Bronchial epithelial cell (primary cell): ENCODE measurements around the gene CLEC4M. TPM values are rescaled to one million over a fixed set of nuclear protein-coding genes. Genes with fewer than 3 reads are reported as not detected.

Source experiments
- DNase-seq: peaks from one replicate; pipeline ENCODE4 v3.0.0-alpha.2; 2010; ENCODE audit warnings: low read depth
- FAIRE-seq: peaks from 2 replicates; lab custom pipeline; 2011; peaks lifted over from hg19 to GRCh38; lab: Jason Lieb, UNC
- H3K27me3 ChIP-seq: 2 replicates; pipeline ENCODE4 v1.5.1; 2011; ENCODE audit warnings: low read length; ENCODE audit not compliant: control insufficient read depth, insufficient read depth
- H3K36me3 ChIP-seq: 2 replicates; pipeline ENCODE4 v1.5.1; 2011; ENCODE audit warnings: low read length; ENCODE audit not compliant: control insufficient read depth, insufficient read depth
- H3K4me3 ChIP-seq: 2 replicates; pipeline ENCODE4 v1.5.1; 2011; ENCODE audit warnings: mild to moderate bottlenecking, low read depth, low read length, control low read depth
- total RNA-seq: library from RNA; depleted of rRNA; stranded (reverse); fragments of >200 nt; gene quantifications from 2 replicates; pipeline ENCODE4 v1.2.1, GENCODE V29; 2014
- TF ChIP-seq, protein P1 (sequence below): IDR thresholded peaks from 2 replicates; pipeline ENCODE4 v1.5.1; 2011; ENCODE audit warnings: mild to moderate bottlenecking, moderate library complexity, low read length, control low read depth, inconsistent platforms; ENCODE audit not compliant: insufficient read depth, severe bottlenecking

CLEC4M gene
- total RNA-seq, 1 donor from 2014 or later = not detected

GRCh38 chr19:7739211-7739755 is 23.8 kb upstream of the CLEC4M start:
- no peak for DNase-seq
- no peaks in the 10 kb centered on the region for H3K36me3 ChIP-seq
- TF ChIP-seq, protein P1, sequence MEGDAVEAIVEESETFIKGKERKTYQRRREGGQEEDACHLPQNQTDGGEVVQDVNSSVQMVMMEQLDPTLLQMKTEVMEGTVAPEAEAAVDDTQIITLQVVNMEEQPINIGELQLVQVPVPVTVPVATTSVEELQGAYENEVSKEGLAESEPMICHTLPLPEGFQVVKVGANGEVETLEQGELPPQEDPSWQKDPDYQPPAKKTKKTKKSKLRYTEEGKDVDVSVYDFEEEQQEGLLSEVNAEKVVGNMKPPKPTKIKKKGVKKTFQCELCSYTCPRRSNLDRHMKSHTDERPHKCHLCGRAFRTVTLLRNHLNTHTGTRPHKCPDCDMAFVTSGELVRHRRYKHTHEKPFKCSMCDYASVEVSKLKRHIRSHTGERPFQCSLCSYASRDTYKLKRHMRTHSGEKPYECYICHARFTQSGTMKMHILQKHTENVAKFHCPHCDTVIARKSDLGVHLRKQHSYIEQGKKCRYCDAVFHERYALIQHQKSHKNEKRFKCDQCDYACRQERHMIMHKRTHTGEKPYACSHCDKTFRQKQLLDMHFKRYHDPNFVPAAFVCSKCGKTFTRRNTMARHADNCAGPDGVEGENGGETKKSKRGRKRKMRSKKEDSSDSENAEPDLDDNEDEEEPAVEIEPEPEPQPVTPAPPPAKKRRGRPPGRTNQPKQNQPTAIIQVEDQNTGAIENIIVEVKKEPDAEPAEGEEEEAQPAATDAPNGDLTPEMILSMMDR = no peak
- H3K27me3 ChIP-seq = no peaks in the 10 kb centered on the region
- FAIRE-seq = no peak
- H3K4me3 ChIP-seq = no peak overlapping the region

DNA sequence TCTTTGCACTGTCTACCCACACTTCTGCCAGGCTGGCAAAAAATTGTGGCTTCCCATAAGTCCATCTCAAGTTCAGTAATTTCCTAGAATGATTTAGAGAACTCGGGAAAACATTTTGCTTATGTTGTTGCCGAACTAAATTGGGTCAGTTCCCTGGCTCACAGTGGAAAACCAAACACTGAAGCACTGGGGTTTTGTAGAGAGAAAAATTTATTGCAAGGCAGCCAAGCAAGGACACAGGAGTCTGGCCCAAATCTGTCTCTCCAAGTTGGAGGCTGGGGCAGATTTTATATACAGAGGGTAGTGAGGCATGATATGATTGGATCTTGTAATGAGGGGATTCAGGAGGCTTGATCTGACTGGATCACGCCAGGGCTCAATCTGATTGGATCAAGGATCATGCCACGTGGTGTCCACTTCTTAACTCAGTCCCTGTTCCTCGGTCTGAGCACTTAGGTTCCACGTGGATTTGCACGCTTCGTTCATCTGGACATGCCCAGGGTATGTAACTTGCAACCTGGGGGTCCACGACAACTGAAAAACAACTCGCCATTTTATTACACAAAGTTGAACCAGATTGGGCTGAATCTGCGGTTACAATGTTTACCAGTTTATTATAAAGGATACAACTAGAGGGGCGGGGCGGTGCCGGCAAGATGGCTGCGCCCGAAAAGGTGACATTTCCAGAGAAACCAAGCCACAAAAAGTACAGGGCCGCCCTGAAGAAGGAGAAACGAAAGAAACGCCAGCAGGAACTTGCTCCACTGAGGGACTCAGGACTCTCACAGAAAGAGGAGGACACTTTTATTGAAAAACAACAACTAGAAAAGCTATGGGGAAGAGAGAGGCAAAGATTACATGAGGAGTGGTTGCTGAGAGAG is 23.0 kb upstream of the CLEC4M start:
- Histone ChIP-seq H3K4me3 (no peak overlapping the region), H3K36me3 (no peaks in the 10 kb centered on the region), H3K27me3 (no peaks in the 10 kb centered on the region)
- TF ChIP-seq, protein P1 = no peak
- DNase-seq (no peak), FAIRE-seq (peak; percentile 18)

DNA sequence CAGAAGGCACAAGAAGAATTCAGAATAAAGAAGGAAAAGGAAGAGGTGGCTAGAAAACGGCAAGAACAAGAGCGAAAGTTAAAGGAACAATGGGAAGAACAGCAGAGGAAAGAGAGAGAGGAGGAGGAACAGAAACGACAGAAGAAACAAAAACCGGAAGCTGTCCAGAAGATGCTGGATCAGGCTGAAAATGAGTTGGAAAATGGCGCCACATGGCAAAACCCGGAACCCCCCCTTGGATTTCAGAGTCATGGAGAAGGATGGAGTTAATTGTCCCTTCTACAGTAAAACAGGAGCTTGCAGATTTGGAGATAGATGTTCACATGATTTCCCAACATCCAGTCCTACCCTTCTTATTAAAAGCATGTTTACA is 22.4 kb upstream of the CLEC4M start:
- no peak for FAIRE-seq
- Histone ChIP-seq H3K27me3 (no peaks in the 10 kb centered on the region), H3K4me3 (no peak overlapping the region), H3K36me3 (no peaks in the 10 kb centered on the region)
- no peak for DNase-seq
- TF ChIP-seq, protein P1 = no peak

DNA sequence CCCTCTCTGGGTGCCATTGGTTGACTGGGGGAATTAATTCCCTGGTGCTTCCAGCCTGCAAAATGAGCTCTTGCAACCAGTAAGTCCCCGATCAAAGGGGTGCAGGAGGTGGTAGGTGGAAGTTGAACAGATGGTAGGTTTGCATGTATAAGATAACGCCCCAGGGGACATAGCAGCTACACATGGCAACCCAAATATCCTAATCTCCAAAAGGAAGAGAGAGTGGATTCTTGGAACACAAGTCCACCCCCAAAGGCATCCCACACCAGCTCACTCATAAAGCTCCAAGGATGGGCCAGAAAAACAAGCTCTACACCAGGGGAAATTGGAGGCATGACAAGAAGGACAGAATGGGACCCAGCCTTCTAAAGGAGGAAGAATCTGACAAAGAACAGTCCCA is 20.5 kb upstream of the CLEC4M start:
- Histone ChIP-seq H3K36me3 (no peaks in the 10 kb centered on the region), H3K27me3 (no peaks in the 10 kb centered on the region), H3K4me3 (no peak overlapping the region)
- FAIRE-seq (no peak), DNase-seq (no peak)
- TF ChIP-seq, protein P1 = no peak

DNA sequence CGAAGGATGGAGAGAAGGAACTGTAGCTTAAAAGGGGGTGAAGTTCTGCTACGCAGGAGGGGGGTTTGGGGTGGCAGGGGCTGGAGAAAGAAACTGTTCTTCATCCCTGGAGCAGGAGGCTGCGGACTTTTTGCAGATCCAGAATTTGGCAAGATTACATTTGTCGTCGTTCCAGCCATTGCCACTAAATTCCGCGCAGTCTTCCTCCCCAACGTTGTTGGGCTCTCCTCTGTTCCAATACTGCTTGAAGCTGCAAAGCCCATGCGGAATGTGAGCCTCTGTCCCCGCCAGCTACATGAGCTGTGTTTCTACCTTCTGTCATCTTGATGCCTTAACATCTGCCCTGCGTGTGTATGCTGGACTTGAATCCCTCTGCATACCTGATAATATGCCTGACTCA is 20.1 kb upstream of the CLEC4M start:
- TF ChIP-seq, protein P1 = no peak
- Histone ChIP-seq H3K27me3 (no peaks in the 10 kb centered on the region), H3K36me3 (no peaks in the 10 kb centered on the region), H3K4me3 (no peak overlapping the region)
- DNase-seq (no peak), FAIRE-seq (no peak)
